ENCODE results near the gene NACC2.

GRCh38 chr9:136044971-136045594 lies 50.0 kb downstream of the NACC2 start:
- TF ChIP-seq RAD21 (IDR thresholded peaks at IDR 0.05) (no peak), CTCF (IDR thresholded peaks at IDR 0.05; ENCODE audit: low read depth, low read length, missing input control) (no peak), REST (IDR thresholded peaks at IDR 0.05) (no peak), EGR1 (IDR thresholded peaks at IDR 0.05; ENCODE audit: low read depth in 2 of 2) (no peak)

Data from liver (tissue), 3 donors.